Tibial artery (tissue), 4 donors: Measurements from ENCODE around the gene LIMA1.
"Not testable (repeated sequence)": the region's sequence is repeated elsewhere in the genome, so short reads cannot be mapped to it uniquely, and the experiment has no call there.

Source experiments
- DNase-seq, 2 donors: peaks; one replicate each; pipeline ENCODE4 v3.0.0-alpha.2; 2019
- H3K27ac ChIP-seq, 2 donors: fragments of 200-600 bp; sonication (generic) in 1 of 2; 1 replicate in 1 of 2; 2 replicates in 1 of 2; pipeline ENCODE4 v1.5.1; 2018 to 2019; ENCODE audit warnings: mild to moderate bottlenecking in 1 of 2
- H3K27me3 ChIP-seq, 2 donors: fragments of 200-600 bp; sonication (generic) in 1 of 2; one replicate each; pipeline versions ENCODE4 v1.5.1 to v1.6.0; 2016 to 2019
- H3K36me3 ChIP-seq, 3 donors: fragments of 200-600 bp; sonication (generic) in 2 of 3; one replicate each; pipeline ENCODE4 v1.5.1; 2016 to 2019; ENCODE audit warnings: mild to moderate bottlenecking in 2 of 3
- H3K4me1 ChIP-seq, 4 donors: fragments of 200-600 bp; sonication (generic) in 2 of 4; 1 replicate in 3 of 4; 2 replicates in 1 of 4; pipeline ENCODE4 v1.5.1; 2016 to 2019
- H3K4me3 ChIP-seq, 2 donors: fragments of 200-600 bp; sonication (generic) in 1 of 2; 1 replicate in 1 of 2; 2 replicates in 1 of 2; pipeline ENCODE4 v1.5.1; 2018 to 2019; ENCODE audit warnings: mild to moderate bottlenecking in 2 of 2
- H3K9me3 ChIP-seq, 3 donors: fragments of 200-600 bp; sonication (generic) in 1 of 3; one replicate each; pipeline ENCODE4 v1.5.1; 2016 to 2019
- CTCF ChIP-seq, 2 experiments: fragments of 200-600 bp in 1 of 2; fragments of 450-650 bp in 1 of 2; IDR thresholded peaks; one replicate each; pipeline ENCODE4 v1.5.1; 2017 to 2019; ENCODE audit warnings: antibody characterized with exemption in 2 of 2, mild to moderate bottlenecking in 1 of 2, moderate library complexity in 1 of 2
- intact Hi-C: fragments of 100-400 bp; cut with DNase I; formaldehyde crosslinking; loops from one replicate; pipeline ENCODE4 v1.15.0; 2023; ENCODE audit warnings: low total_unique reads

Gene LIMA1

GRCh38 chr12:50276068-50276467, 7.3 kb downstream of the LIMA1 start:
- intact Hi-C loops: no loop called here
- DNase-seq: no peak
- Histone ChIP-seq H3K27ac (no peak overlapping the region), H3K4me1 (peaks cover 0 to 13% (median 6%) of the 10 kb centered on the region in 4 donors), H3K36me3 (peaks cover 0 to 6% (median 0%) of the 10 kb centered on the region in 3 donors), H3K4me3 (no peak overlapping the region), H3K27me3 (no peaks in the 10 kb centered on the region), H3K9me3 (no peaks in the 10 kb centered on the region)
- no peak for TF ChIP-seq CTCF (IDR thresholded peaks at IDR 0.05)

- Histone ChIP-seq H3K36me3 (peaks cover 0 to 6% (median 0%) of the 10 kb centered on the region in 3 donors), H3K4me1 (peaks cover 0 to 16% (median 6%) of the 10 kb centered on the region in 4 donors), H3K27me3 (no peaks in the 10 kb centered on the region), H3K4me3 (no peak overlapping the region), H3K27ac (no peak overlapping the region), H3K9me3 (no peaks in the 10 kb centered on the region)
- TF ChIP-seq CTCF (IDR thresholded peaks at IDR 0.05): no peak
- DNase-seq: peak in 1 of 2 donors; percentile 37
- intact Hi-C loops: no loop called here
Observed at GRCh38 chr12:50275556-50275955, 7.8 kb downstream of the LIMA1 start.

GRCh38 chr12:50275127-50275526, 8.2 kb downstream of the LIMA1 start:
- H3K9me3 ChIP-seq, H3K4me3 ChIP-seq, H3K27me3 ChIP-seq, H3K27ac ChIP-seq, DNase-seq, intact Hi-C loops, H3K36me3 ChIP-seq: not testable (repeated sequence)
- peaks cover 0 to 16% (median 6%) of the 10 kb centered on the region in 4 donors for H3K4me1 ChIP-seq

GRCh38 chr12:50271724-50272247, 11.5 kb downstream of the LIMA1 start:
- H3K4me3 ChIP-seq: peak overlapping the region; percentile 14 to 30

GRCh38 chr12:50268482-50268881, 14.8 kb downstream of the LIMA1 start:
- Histone ChIP-seq H3K4me3 (no peak overlapping the region), H3K27ac (no peak overlapping the region), H3K4me1 (peaks cover 0 to 16% (median 0%) of the 10 kb centered on the region in 4 donors), H3K36me3 (peaks cover 0 to 8% (median 0%) of the 10 kb centered on the region in 3 donors), H3K9me3 (no peaks in the 10 kb centered on the region), H3K27me3 (no peaks in the 10 kb centered on the region)
- intact Hi-C loops: no loop called here
- TF ChIP-seq CTCF (IDR thresholded peaks at IDR 0.05): no peak
- no peak for DNase-seq

More at GRCh38 chr12:50271724-50272247, 11.5 kb downstream of the LIMA1 start:
- H3K36me3 ChIP-seq: peaks cover 0 to 6% (median 0%) of the 10 kb centered on the region in 3 donors
- peaks cover 0 to 16% (median 6%) of the 10 kb centered on the region in 4 donors for H3K4me1 ChIP-seq
- DNase-seq: no peak
- no peak for TF ChIP-seq CTCF (IDR thresholded peaks at IDR 0.05)
- H3K27me3 ChIP-seq: no peaks in the 10 kb centered on the region
- intact Hi-C loops: no loop called here
- H3K27ac ChIP-seq: peak overlapping the region; percentile 55 to 60
- no peaks in the 10 kb centered on the region for H3K9me3 ChIP-seq

- Histone ChIP-seq H3K27ac (no peak overlapping the region), H3K9me3 (no peaks in the 10 kb centered on the region), H3K27me3 (no peaks in the 10 kb centered on the region), H3K4me1 (peaks cover 0 to 5% (median 0%) of the 10 kb centered on the region in 4 donors), H3K4me3 (no peak overlapping the region), H3K36me3 (peaks cover 0 to 8% (median 0%) of the 10 kb centered on the region in 3 donors)
- DNase-seq: no peak
- intact Hi-C loops: no loop called here
- no peak for TF ChIP-seq CTCF (IDR thresholded peaks at IDR 0.05)
Observed at GRCh38 chr12:50265770-50266524, 17.4 kb downstream of the LIMA1 start.
